Measurements from ENCODE around the gene RNASE2. TPM values are rescaled to one million over a fixed set of nuclear protein-coding genes. Genes with fewer than 3 reads are reported as not detected.
"Not testable (repeated sequence)": the region's sequence is repeated elsewhere in the genome, so short reads cannot be mapped to it uniquely, and the experiment has no call there.

The RNASE2 gene
- total RNA-seq, 2 experiments from 2014 or later = not detected

GRCh38 chr14:20956376-20956976 is 1.2 kb downstream of the RNASE2 start:
- Mint-ChIP-seq H3K9me3 (no peaks in the 10 kb centered on the region), H3K4me1 (ENCODE audit: low read depth) (peaks cover 15% of the 10 kb centered on the region), H3K36me3 (ENCODE audit: low read depth) (no peaks in the 10 kb centered on the region), H3K27me3 (ENCODE audit: low read depth) (no peaks in the 10 kb centered on the region), H3K27ac (no peak overlapping the region), H3K4me3 (no peak overlapping the region)
- no peak for DNase-seq
- CTCF ChIA-PET = interaction anchor here (1.0 to 3.1 kb wide), 2 partner anchors 14 to 19 kb away, joined by 3 to 15 read pairs; no protein-coding TSS in a partner anchor
- intact Hi-C loops (cut with micrococcal nuclease) = no loop called here

- H3K9me3 Mint-ChIP-seq; intact Hi-C loops (cut with micrococcal nuclease); H3K4me3 Mint-ChIP-seq; H3K27ac Mint-ChIP-seq; DNase-seq; H3K36me3 Mint-ChIP-seq (ENCODE audit: low read depth); H3K27me3 Mint-ChIP-seq (ENCODE audit: low read depth): not testable (repeated sequence)
- CTCF ChIA-PET = interaction anchor here (6.5 kb wide), 1 partner anchor 13 kb away, joined by 80 read pairs; no protein-coding TSS in a partner anchor
- peaks cover 17% of the 10 kb centered on the region for H3K4me1 Mint-ChIP-seq (ENCODE audit: low read depth)
Observed at GRCh38 chr14:20958946-20959345, 3.7 kb downstream of the RNASE2 start.

- CTCF ChIA-PET = interaction anchor here (0.8 to 6.7 kb wide), 6 partner anchors 8 to 272 kb away, joined by 3 to 89 read pairs (median 22); no protein-coding TSS in a partner anchor
- intact Hi-C loops (cut with micrococcal nuclease) = no loop called here
- Mint-ChIP-seq H3K4me1 (ENCODE audit: low read depth) (peaks cover 6% of the 10 kb centered on the region), H3K36me3 (ENCODE audit: low read depth) (no peaks in the 10 kb centered on the region), H3K9me3 (no peaks in the 10 kb centered on the region), H3K27ac (no peak overlapping the region), H3K4me3 (no peak overlapping the region), H3K27me3 (ENCODE audit: low read depth) (peaks cover 17% of the 10 kb centered on the region)
- DNase-seq = no peak
Observed at GRCh38 chr14:20969336-20969735, 14.0 kb downstream of the RNASE2 start.

GRCh38 chr14:20970647-20970982 is 15.3 kb downstream of the RNASE2 start:
- Mint-ChIP-seq H3K27me3 (ENCODE audit: low read depth) (peaks cover 17% of the 10 kb centered on the region), H3K4me3 (peak overlapping the region; percentile 83), H3K9me3 (no peaks in the 10 kb centered on the region), H3K27ac (no peak overlapping the region), H3K36me3 (ENCODE audit: low read depth) (no peaks in the 10 kb centered on the region), H3K4me1 (ENCODE audit: low read depth) (peaks cover 6% of the 10 kb centered on the region)
- intact Hi-C loops (cut with micrococcal nuclease) = loop anchor here (2.0 to 10.0 kb wide), 4 partner anchors 208 to 638 kb away; partner anchors contain the start of genes CCNB1IP1, PIP4P1 and PNP
- no peak for DNase-seq
- CTCF ChIA-PET = interaction anchor here (0.5 to 6.7 kb wide), 49 partner anchors 9 to 684 kb away, joined by 3 to 89 read pairs (median 5); partner anchors contain the start of genes RNASE2, RNASE6, SLC39A2 and TMEM253

- Mint-ChIP-seq H3K36me3 (ENCODE audit: low read depth) (no peaks in the 10 kb centered on the region), H3K27me3 (ENCODE audit: low read depth) (peaks cover 17% of the 10 kb centered on the region), H3K27ac (no peak overlapping the region), H3K4me1 (ENCODE audit: low read depth) (peaks cover 6% of the 10 kb centered on the region), H3K4me3 (peak overlapping the region; percentile 83), H3K9me3 (no peaks in the 10 kb centered on the region)
- peak; percentile 82 for DNase-seq
- CTCF ChIA-PET = interaction anchor here (0.5 to 6.7 kb wide), 53 partner anchors 9 to 362 kb away, joined by 3 to 89 read pairs (median 5); partner anchors contain the start of genes RNASE2, RNASE6, SLC39A2 and TMEM253
- intact Hi-C loops (cut with micrococcal nuclease) = loop anchor here (1.0 to 10.0 kb wide), 14 partner anchors 10 to 638 kb away; partner anchors contain the start of genes CCNB1IP1, METTL17, PIP4P1 and PNP
Observed at GRCh38 chr14:20970983-20971704, 15.9 kb downstream of the RNASE2 start.

- no peak for DNase-seq
- intact Hi-C loops (cut with micrococcal nuclease) = loop anchor here (1.0 to 10.0 kb wide), 14 partner anchors 10 to 639 kb away; partner anchors contain the start of genes CCNB1IP1, METTL17, PIP4P1 and PNP
- H3K36me3 Mint-ChIP-seq (ENCODE audit: low read depth) = no peaks in the 10 kb centered on the region
- no peak overlapping the region for H3K27ac Mint-ChIP-seq
- H3K4me1 Mint-ChIP-seq (ENCODE audit: low read depth) = peaks cover 6% of the 10 kb centered on the region
- no peaks in the 10 kb centered on the region for H3K9me3 Mint-ChIP-seq
- CTCF ChIA-PET = interaction anchor here (0.6 to 6.7 kb wide), 39 partner anchors 10 to 362 kb away, joined by 3 to 89 read pairs (median 5); partner anchors contain the start of genes RNASE2, RNASE6 and SLC39A2
- H3K27me3 Mint-ChIP-seq (ENCODE audit: low read depth) = peaks cover 17% of the 10 kb centered on the region
- peak overlapping the region; percentile 83 for H3K4me3 Mint-ChIP-seq
Observed at GRCh38 chr14:20971705-20972021, 16.4 kb downstream of the RNASE2 start.

GRCh38 chr14:20973501-20973900 is 18.2 kb downstream of the RNASE2 start:
- H3K27ac Mint-ChIP-seq = no peak overlapping the region

GRCh38 chr14:20976291-20976690 is 21.0 kb downstream of the RNASE2 start:
- Mint-ChIP-seq H3K9me3 (no peaks in the 10 kb centered on the region), H3K27me3 (ENCODE audit: low read depth) (peaks cover 11% of the 10 kb centered on the region), H3K4me1 (ENCODE audit: low read depth) (peaks cover 4% of the 10 kb centered on the region), H3K27ac (no peak overlapping the region), H3K4me3 (no peak overlapping the region), H3K36me3 (ENCODE audit: low read depth) (no peaks in the 10 kb centered on the region)
- CTCF ChIA-PET = interaction anchor here (0.6 to 1.2 kb wide), 2 partner anchors 12 to 16 kb away, joined by 3 to 6 read pairs; no protein-coding TSS in a partner anchor
- no peak for DNase-seq
- intact Hi-C loops (cut with micrococcal nuclease) = loop anchor here (10.0 kb wide), 1 partner anchor 511 kb away; the partner anchor contains the start of genes PIP4P1 and PNP

More at GRCh38 chr14:20973501-20973900, 18.2 kb downstream of the RNASE2 start:
- CTCF ChIA-PET = interaction anchor here (0.8 to 6.7 kb wide), 7 partner anchors 12 to 118 kb away, joined by 3 to 89 read pairs (median 9); no protein-coding TSS in a partner anchor
- H3K9me3 Mint-ChIP-seq = no peaks in the 10 kb centered on the region
- intact Hi-C loops (cut with micrococcal nuclease) = loop anchor here (5.0 to 10.0 kb wide), 3 partner anchors 211 to 509 kb away; partner anchors contain the start of genes PIP4P1 and PNP
- H3K36me3 Mint-ChIP-seq (ENCODE audit: low read depth) = no peaks in the 10 kb centered on the region
- no peak overlapping the region for H3K4me3 Mint-ChIP-seq
- DNase-seq = no peak
- peaks cover 12% of the 10 kb centered on the region for H3K27me3 Mint-ChIP-seq (ENCODE audit: low read depth)
- H3K4me1 Mint-ChIP-seq (ENCODE audit: low read depth) = peaks cover 6% of the 10 kb centered on the region

- H3K27ac Mint-ChIP-seq = no peak overlapping the region
- H3K36me3 Mint-ChIP-seq (ENCODE audit: low read depth) = no peaks in the 10 kb centered on the region
- intact Hi-C loops (cut with micrococcal nuclease) = loop anchor here (10.0 kb wide), 1 partner anchor 514 kb away; the partner anchor contains the start of genes PIP4P1 and PNP
- CTCF ChIA-PET = interaction anchor here (0.7 to 5.2 kb wide), 3 partner anchors 7 to 105 kb away, joined by 3 to 40 read pairs (median 6); no protein-coding TSS in a partner anchor
- H3K9me3 Mint-ChIP-seq = no peaks in the 10 kb centered on the region
- no peak overlapping the region for H3K4me3 Mint-ChIP-seq
- H3K4me1 Mint-ChIP-seq (ENCODE audit: low read depth) = no peaks in the 10 kb centered on the region
- H3K27me3 Mint-ChIP-seq (ENCODE audit: low read depth) = no peaks in the 10 kb centered on the region
- no peak for DNase-seq
Observed at GRCh38 chr14:20978687-20979086, 23.4 kb downstream of the RNASE2 start.

GRCh38 chr14:20980906-20981305 is 25.6 kb downstream of the RNASE2 start:
- intact Hi-C loops (cut with micrococcal nuclease) = no loop called here

GRCh38 chr14:20982646-20983369 is 27.5 kb downstream of the RNASE2 start:
- Mint-ChIP-seq H3K36me3 (ENCODE audit: low read depth) (no peaks in the 10 kb centered on the region), H3K4me1 (ENCODE audit: low read depth) (no peaks in the 10 kb centered on the region), H3K9me3 (no peaks in the 10 kb centered on the region), H3K27me3 (ENCODE audit: low read depth) (no peaks in the 10 kb centered on the region), H3K27ac (no peak overlapping the region), H3K4me3 (no peak overlapping the region)
- CTCF ChIA-PET = interaction anchor here (1.0 to 5.2 kb wide), 4 partner anchors 11 to 110 kb away, joined by 3 to 40 read pairs (median 4); no protein-coding TSS in a partner anchor
- intact Hi-C loops (cut with micrococcal nuclease) = no loop called here
- DNase-seq = no peak

More at GRCh38 chr14:20980906-20981305, 25.6 kb downstream of the RNASE2 start:
- no peaks in the 10 kb centered on the region for H3K9me3 Mint-ChIP-seq
- H3K27me3 Mint-ChIP-seq (ENCODE audit: low read depth) = no peaks in the 10 kb centered on the region
- no peak overlapping the region for H3K27ac Mint-ChIP-seq
- DNase-seq = no peak
- H3K4me3 Mint-ChIP-seq = no peak overlapping the region
- no peaks in the 10 kb centered on the region for H3K4me1 Mint-ChIP-seq (ENCODE audit: low read depth)
- CTCF ChIA-PET = interaction anchor here (0.6 to 5.2 kb wide), 6 partner anchors 9 to 576 kb away, joined by 3 to 40 read pairs (median 4); no protein-coding TSS in a partner anchor
- no peaks in the 10 kb centered on the region for H3K36me3 Mint-ChIP-seq (ENCODE audit: low read depth)
